ENCODE results near the gene NDUFA7.

NDUFA7 gene

GRCh38 chr19:8336660-8337059, 15.5 kb upstream of the NDUFA7 start:
- DNase-seq (ENCODE audit: extremely low read depth, low read depth) = no peak
- TF ChIP-seq CTCF (IDR thresholded peaks at IDR 0.05; ENCODE audit: low read depth, low read length) = no peak

GRCh38 chr19:8336072-8336569, 14.9 kb upstream of the NDUFA7 start:
- no peak for DNase-seq (ENCODE audit: extremely low read depth, low read depth)
- no peak for TF ChIP-seq CTCF (IDR thresholded peaks at IDR 0.05; ENCODE audit: low read depth, low read length)

- DNase-seq (ENCODE audit: extremely low read depth, low read depth) = no peak
- TF ChIP-seq CTCF (IDR thresholded peaks at IDR 0.05; ENCODE audit: low read depth, low read length) = no peak
These were observed 14.3 kb upstream of the NDUFA7 start for GRCh38 chr19:8335343-8336071.

- TF ChIP-seq CTCF (IDR thresholded peaks at IDR 0.05; ENCODE audit: low read depth, low read length) = no peak
- no peak for DNase-seq (ENCODE audit: extremely low read depth, low read depth)
These were observed 13.5 kb upstream of the NDUFA7 start for GRCh38 chr19:8334458-8335342.

GRCh38 chr19:8333767-8334457, 12.7 kb upstream of the NDUFA7 start:
- DNase-seq (ENCODE audit: extremely low read depth, low read depth) = no peak
- TF ChIP-seq CTCF (IDR thresholded peaks at IDR 0.05; ENCODE audit: low read depth, low read length) = no peak

- DNase-seq (ENCODE audit: extremely low read depth, low read depth) = no peak
- no peak for TF ChIP-seq CTCF (IDR thresholded peaks at IDR 0.05; ENCODE audit: low read depth, low read length)
These were observed 12.0 kb upstream of the NDUFA7 start for GRCh38 chr19:8332976-8333766.
